DMS 273 (cell line): ENCODE data around the gene POLR2J2.
"Not testable (repeated sequence)": the region's sequence is repeated elsewhere in the genome, so short reads cannot be mapped to it uniquely, and the experiment has no call there.

ENCODE experiments used
- DNase-seq: peaks from one replicate; lab custom pipeline; 2025; ENCODE audit not compliant: unreplicated experiment; lab: John Stamatoyannopoulos, UW

Gene POLR2J2

GRCh38 chr7:102671166-102671955 lies at the start of gene POLR2J2:
TSS of gene POLR2J2 (minus strand) at chr7:102671663. CDS start at chr7:102671601, 62 bp downstream.
- not testable (repeated sequence) for DNase-seq

- not testable (repeated sequence) for DNase-seq
These were observed 47.0 kb upstream of the POLR2J2 start for GRCh38 chr7:102718491-102718890.

- peak; percentile 15 for DNase-seq
These were observed 44.3 kb upstream of the POLR2J2 start for GRCh38 chr7:102715718-102716117.

GRCh38 chr7:102714774-102715522 lies 43.5 kb upstream of the POLR2J2 start:
- not testable (repeated sequence) for DNase-seq

- not testable (repeated sequence) for DNase-seq
These were observed 42.2 kb upstream of the POLR2J2 start for GRCh38 chr7:102713691-102714080.

GRCh38 chr7:102713011-102713690 lies 41.7 kb upstream of the POLR2J2 start:
- DNase-seq = not testable (repeated sequence)

- not testable (repeated sequence) for DNase-seq
These were observed 27.7 kb upstream of the POLR2J2 start for GRCh38 chr7:102698962-102699750.

GRCh38 chr7:102697642-102698512 lies 26.4 kb upstream of the POLR2J2 start:
- not testable (repeated sequence) for DNase-seq

- DNase-seq = not testable (repeated sequence)
These were observed 24.5 kb upstream of the POLR2J2 start for GRCh38 chr7:102696009-102696408.

- DNase-seq = not testable (repeated sequence)
These were observed 23.6 kb upstream of the POLR2J2 start for GRCh38 chr7:102695033-102695552.

GRCh38 chr7:102694008-102694407 lies 22.5 kb upstream of the POLR2J2 start:
- not testable (repeated sequence) for DNase-seq

- not testable (repeated sequence) for DNase-seq
These were observed 19.1 kb upstream of the POLR2J2 start for GRCh38 chr7:102690602-102691001.

GRCh38 chr7:102689436-102690282 lies 18.2 kb upstream of the POLR2J2 start:
- DNase-seq = not testable (repeated sequence)

- not testable (repeated sequence) for DNase-seq
These were observed 17.0 kb upstream of the POLR2J2 start for GRCh38 chr7:102688299-102689036.

- DNase-seq = not testable (repeated sequence)
These were observed 11.1 kb upstream of the POLR2J2 start for GRCh38 chr7:102682560-102682959.

GRCh38 chr7:102680780-102681179 lies 9.3 kb upstream of the POLR2J2 start:
- DNase-seq = not testable (repeated sequence)

GRCh38 chr7:102675545-102675944 lies 4.1 kb upstream of the POLR2J2 start:
- not testable (repeated sequence) for DNase-seq
